Measurements from ENCODE around the gene TCP11. TPM values are rescaled to one million over a fixed set of nuclear protein-coding genes. Genes with fewer than 3 reads are reported as not detected.
"Not testable (repeated sequence)": the region's sequence is repeated elsewhere in the genome, so short reads cannot be mapped to it uniquely, and the experiment has no call there.

TCP11 gene
- total and polyA plus RNA-seq, 4 donors, result 0.05 to 0.19 TPM; not detected in 2

DNA sequence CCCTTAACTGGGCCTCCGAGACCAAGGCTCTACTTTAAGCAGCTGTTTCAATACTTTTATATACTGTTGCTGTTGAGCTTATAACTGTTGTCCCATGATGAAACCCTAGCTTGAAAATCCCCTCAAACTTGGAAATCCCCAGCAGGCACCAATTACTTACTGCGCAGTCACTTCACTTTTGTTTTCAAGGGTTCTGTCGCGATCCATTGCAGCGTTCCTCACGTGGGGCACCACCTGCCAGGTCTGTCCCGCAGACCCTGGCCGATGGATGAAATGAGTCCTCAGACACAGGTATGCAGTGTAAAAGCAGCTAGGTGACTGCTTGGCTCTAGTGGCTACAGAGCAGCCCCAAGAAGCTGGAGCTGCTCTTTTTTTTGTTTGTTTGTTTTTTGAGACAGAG, 33.9 kb downstream of the TCP11 start:
- H3K9me3 ChIP-seq (ENCODE audit: control insufficient read depth in 4 of 4, low read length in 3 of 4); DNase-seq (ENCODE audit: low spot score); H3K27ac ChIP-seq (ENCODE audit: low read depth in 1 of 2, low read length in 2 of 2); H3K4me1 ChIP-seq (ENCODE audit: control insufficient read depth in 4 of 4, insufficient read depth in 4 of 4, low read length in 3 of 4); H3K27me3 ChIP-seq (ENCODE audit: control insufficient read depth in 4 of 4, insufficient read depth in 4 of 4, low read length in 3 of 4); H3K4me3 ChIP-seq (ENCODE audit: low read depth in 1 of 3, low read length in 3 of 3); H3K9ac ChIP-seq (ENCODE audit: low read depth in 1 of 2, low read length in 2 of 2); H3K36me3 ChIP-seq (ENCODE audit: control insufficient read depth in 4 of 4, insufficient read depth in 3 of 4, low read depth in 1 of 4, low read length in 3 of 4): not testable (repeated sequence)
- WGBS, result 93% methylated on average over 8 of the region's 8 CpGs

DNA sequence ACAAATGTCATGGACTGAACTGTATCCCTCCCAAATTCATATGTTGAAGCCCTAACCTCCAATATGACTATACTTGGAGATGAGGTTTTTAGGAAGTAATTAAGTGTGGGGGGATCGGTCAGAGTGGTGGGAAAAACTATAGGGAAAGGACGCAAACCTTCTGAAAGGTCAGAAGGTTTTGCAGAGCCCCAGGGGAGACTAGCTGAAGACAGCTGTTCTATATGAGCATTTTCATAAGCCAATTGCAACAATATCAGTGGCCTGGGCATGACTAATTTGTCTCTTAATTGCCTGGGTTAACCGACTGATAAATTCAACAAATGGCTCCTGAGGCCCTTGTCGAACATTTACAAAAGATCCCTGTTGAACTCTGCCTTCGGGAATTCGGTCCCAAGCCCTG, 35.1 kb downstream of the TCP11 start:
- H3K27me3 ChIP-seq (ENCODE audit: control insufficient read depth in 4 of 4, insufficient read depth in 4 of 4, low read length in 3 of 4); H3K4me3 ChIP-seq (ENCODE audit: low read depth in 1 of 3, low read length in 3 of 3): not testable (repeated sequence)
- 97% methylated on average over 6 of the region's 6 CpGs for WGBS

DNA sequence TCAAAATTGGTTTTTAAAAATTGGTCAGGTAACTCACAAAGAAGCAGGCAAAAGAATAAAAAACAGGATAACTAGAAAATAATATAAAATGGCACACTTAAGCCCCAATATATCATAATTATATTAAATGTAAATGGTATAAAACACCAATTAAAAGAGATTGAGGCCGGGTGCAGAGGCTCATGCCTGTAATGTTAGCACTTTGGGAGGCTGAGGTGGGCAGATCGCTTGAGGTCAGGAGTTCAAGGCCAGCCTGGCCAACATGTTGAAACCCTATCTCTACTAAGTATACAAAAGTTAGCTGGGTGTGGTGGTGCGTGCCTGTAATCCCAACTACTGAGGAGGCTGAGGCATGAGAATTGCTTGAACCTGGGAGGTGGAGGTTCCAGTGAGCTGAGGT, 36.1 kb downstream of the TCP11 start:
- no peaks in the 10 kb centered on the region for H3K36me3 ChIP-seq (ENCODE audit: control insufficient read depth in 4 of 4, insufficient read depth in 3 of 4, low read depth in 1 of 4, low read length in 3 of 4)
- H3K9ac ChIP-seq (ENCODE audit: low read depth in 1 of 2, low read length in 2 of 2), result no peak overlapping the region
- TF ChIP-seq, protein P1, sequence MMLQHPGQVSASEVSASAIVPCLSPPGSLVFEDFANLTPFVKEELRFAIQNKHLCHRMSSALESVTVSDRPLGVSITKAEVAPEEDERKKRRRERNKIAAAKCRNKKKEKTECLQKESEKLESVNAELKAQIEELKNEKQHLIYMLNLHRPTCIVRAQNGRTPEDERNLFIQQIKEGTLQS (IDR thresholded peaks at IDR 0.05), result no peak
- no peak for TF ChIP-seq SP1 (IDR thresholded peaks at IDR 0.05)
- TF ChIP-seq, protein P2, sequence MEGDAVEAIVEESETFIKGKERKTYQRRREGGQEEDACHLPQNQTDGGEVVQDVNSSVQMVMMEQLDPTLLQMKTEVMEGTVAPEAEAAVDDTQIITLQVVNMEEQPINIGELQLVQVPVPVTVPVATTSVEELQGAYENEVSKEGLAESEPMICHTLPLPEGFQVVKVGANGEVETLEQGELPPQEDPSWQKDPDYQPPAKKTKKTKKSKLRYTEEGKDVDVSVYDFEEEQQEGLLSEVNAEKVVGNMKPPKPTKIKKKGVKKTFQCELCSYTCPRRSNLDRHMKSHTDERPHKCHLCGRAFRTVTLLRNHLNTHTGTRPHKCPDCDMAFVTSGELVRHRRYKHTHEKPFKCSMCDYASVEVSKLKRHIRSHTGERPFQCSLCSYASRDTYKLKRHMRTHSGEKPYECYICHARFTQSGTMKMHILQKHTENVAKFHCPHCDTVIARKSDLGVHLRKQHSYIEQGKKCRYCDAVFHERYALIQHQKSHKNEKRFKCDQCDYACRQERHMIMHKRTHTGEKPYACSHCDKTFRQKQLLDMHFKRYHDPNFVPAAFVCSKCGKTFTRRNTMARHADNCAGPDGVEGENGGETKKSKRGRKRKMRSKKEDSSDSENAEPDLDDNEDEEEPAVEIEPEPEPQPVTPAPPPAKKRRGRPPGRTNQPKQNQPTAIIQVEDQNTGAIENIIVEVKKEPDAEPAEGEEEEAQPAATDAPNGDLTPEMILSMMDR (IDR thresholded peaks at IDR 0.05; ENCODE audit: low read depth, low read length, missing input control), result no peak
- no peak for TF ChIP-seq JUND (IDR thresholded peaks at IDR 0.05)
- no peak for TF ChIP-seq YY1 (IDR thresholded peaks at IDR 0.05)
- no peaks in the 10 kb centered on the region for H3K4me1 ChIP-seq (ENCODE audit: control insufficient read depth in 4 of 4, insufficient read depth in 4 of 4, low read length in 3 of 4)
- no peak overlapping the region for H3K4me3 ChIP-seq (ENCODE audit: low read depth in 1 of 3, low read length in 3 of 3)
- no peaks in the 10 kb centered on the region for H3K27me3 ChIP-seq (ENCODE audit: control insufficient read depth in 4 of 4, insufficient read depth in 4 of 4, low read length in 3 of 4)
- no peak for DNase-seq (ENCODE audit: low spot score)
- H3K27ac ChIP-seq (ENCODE audit: low read depth in 1 of 2, low read length in 2 of 2), result no peak overlapping the region
- 94% methylated on average over 3 of the region's 3 CpGs for WGBS
- no peaks in the 10 kb centered on the region for H3K9me3 ChIP-seq (ENCODE audit: control insufficient read depth in 4 of 4, low read length in 3 of 4)

More for the DNA sequence above, 35.1 kb downstream of the TCP11 start:
- DNase-seq (ENCODE audit: low spot score); H3K27ac ChIP-seq (ENCODE audit: low read depth in 1 of 2, low read length in 2 of 2); H3K9me3 ChIP-seq (ENCODE audit: control insufficient read depth in 4 of 4, low read length in 3 of 4); H3K36me3 ChIP-seq (ENCODE audit: control insufficient read depth in 4 of 4, insufficient read depth in 3 of 4, low read depth in 1 of 4, low read length in 3 of 4); H3K4me1 ChIP-seq (ENCODE audit: control insufficient read depth in 4 of 4, insufficient read depth in 4 of 4, low read length in 3 of 4); H3K9ac ChIP-seq (ENCODE audit: low read depth in 1 of 2, low read length in 2 of 2): not testable (repeated sequence)

DNA sequence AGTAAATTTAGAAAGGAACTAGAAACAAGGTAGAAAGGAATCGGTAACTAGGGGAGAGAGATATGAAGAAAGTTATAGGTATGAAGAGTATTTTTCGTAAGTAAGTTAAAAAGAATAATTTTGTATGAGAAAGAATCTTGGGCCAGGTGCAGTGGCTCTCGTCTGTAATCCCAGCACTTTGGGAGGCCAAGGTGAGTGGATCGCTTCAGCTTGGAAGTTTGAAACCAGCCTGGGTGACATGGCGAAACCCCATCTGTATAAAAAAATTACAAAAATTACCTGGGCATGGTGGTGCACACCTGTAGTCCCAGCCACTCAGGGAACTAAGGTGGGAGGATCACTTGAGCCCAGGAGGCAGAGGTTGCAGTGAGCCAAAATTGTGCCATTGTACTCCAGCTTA, 42.0 kb downstream of the TCP11 start:
- H3K4me1 ChIP-seq (ENCODE audit: control insufficient read depth in 4 of 4, insufficient read depth in 4 of 4, low read length in 3 of 4), result peaks cover 2 to 14% (median 11%) of the 10 kb centered on the region in 4 donors
- H3K27ac ChIP-seq (ENCODE audit: low read depth in 1 of 2, low read length in 2 of 2), result no peak overlapping the region
- 96% methylated on average over 5 of the region's 5 CpGs for WGBS
- no peak overlapping the region for H3K4me3 ChIP-seq (ENCODE audit: low read depth in 1 of 3, low read length in 3 of 3)
- no peak for DNase-seq (ENCODE audit: low spot score)
- H3K9me3 ChIP-seq (ENCODE audit: control insufficient read depth in 4 of 4, low read length in 3 of 4), result no peaks in the 10 kb centered on the region
- no peak overlapping the region for H3K9ac ChIP-seq (ENCODE audit: low read depth in 1 of 2, low read length in 2 of 2)
- H3K27me3 ChIP-seq (ENCODE audit: control insufficient read depth in 4 of 4, insufficient read depth in 4 of 4, low read length in 3 of 4), result no peaks in the 10 kb centered on the region
- no peaks in the 10 kb centered on the region for H3K36me3 ChIP-seq (ENCODE audit: control insufficient read depth in 4 of 4, insufficient read depth in 3 of 4, low read depth in 1 of 4, low read length in 3 of 4)
- TF ChIP-seq JUND (IDR thresholded peaks at IDR 0.05) (no peak), FOXA1 (IDR thresholded peaks at IDR 0.05) (no peak), FOXA2 (IDR thresholded peaks at IDR 0.05) (no peak), HNF4G (IDR thresholded peaks at IDR 0.05) (no peak), YY1 (IDR thresholded peaks at IDR 0.05) (no peak), SP1 (IDR thresholded peaks at IDR 0.05) (no peak), RXRA (IDR thresholded peaks at IDR 0.05) (no peak), NR2F2 (IDR thresholded peaks at IDR 0.05) (no peak)
- TF ChIP-seq, protein P3, sequence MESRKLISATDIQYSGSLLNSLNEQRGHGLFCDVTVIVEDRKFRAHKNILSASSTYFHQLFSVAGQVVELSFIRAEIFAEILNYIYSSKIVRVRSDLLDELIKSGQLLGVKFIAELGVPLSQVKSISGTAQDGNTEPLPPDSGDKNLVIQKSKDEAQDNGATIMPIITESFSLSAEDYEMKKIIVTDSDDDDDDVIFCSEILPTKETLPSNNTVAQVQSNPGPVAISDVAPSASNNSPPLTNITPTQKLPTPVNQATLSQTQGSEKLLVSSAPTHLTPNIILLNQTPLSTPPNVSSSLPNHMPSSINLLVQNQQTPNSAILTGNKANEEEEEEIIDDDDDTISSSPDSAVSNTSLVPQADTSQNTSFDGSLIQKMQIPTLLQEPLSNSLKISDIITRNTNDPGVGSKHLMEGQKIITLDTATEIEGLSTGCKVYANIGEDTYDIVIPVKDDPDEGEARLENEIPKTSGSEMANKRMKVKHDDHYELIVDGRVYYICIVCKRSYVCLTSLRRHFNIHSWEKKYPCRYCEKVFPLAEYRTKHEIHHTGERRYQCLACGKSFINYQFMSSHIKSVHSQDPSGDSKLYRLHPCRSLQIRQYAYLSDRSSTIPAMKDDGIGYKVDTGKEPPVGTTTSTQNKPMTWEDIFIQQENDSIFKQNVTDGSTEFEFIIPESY (IDR thresholded peaks at IDR 0.05), result no peak
- TF ChIP-seq, protein P2 (IDR thresholded peaks at IDR 0.05; ENCODE audit: low read depth, low read length, missing input control), result no peak
